ENCODE results near the gene MPP1. TPM values are rescaled to one million over a fixed set of nuclear protein-coding genes. Genes with fewer than 3 reads are reported as not detected.

MPP1 gene
- total RNA-seq, result 10 to 100 TPM; 22.5 to 24.9 TPM

GRCh38 chrX:154804957-154805695 is at the start of gene MPP1:
MPP1 (minus strand) TSS chrX:154805485; CDS start chrX:154805373, 112 bp downstream.
- peak within 1 kb of the TSS; percentile 71 for H3K4me3 Mint-ChIP-seq
- no peaks in the 10 kb centered on the region for H3K9me3 Mint-ChIP-seq
- peak within 1 kb of the TSS; percentile 59 for H3K27ac Mint-ChIP-seq
- intact Hi-C loops (cut with micrococcal nuclease), result loop anchor here (5.0 kb wide), 1 partner anchor 43 kb away; the partner anchor contains the start of gene DKC1
- ChIA-PET POLR2A (interaction anchor here (1.0 to 1.9 kb wide), 3 partner anchors 14 to 43 kb away, joined by 3 to 4 read pairs (median 3); partner anchors contain the start of gene DKC1), CTCF (no interaction called here)
- TF ChIP-seq, protein P1, sequence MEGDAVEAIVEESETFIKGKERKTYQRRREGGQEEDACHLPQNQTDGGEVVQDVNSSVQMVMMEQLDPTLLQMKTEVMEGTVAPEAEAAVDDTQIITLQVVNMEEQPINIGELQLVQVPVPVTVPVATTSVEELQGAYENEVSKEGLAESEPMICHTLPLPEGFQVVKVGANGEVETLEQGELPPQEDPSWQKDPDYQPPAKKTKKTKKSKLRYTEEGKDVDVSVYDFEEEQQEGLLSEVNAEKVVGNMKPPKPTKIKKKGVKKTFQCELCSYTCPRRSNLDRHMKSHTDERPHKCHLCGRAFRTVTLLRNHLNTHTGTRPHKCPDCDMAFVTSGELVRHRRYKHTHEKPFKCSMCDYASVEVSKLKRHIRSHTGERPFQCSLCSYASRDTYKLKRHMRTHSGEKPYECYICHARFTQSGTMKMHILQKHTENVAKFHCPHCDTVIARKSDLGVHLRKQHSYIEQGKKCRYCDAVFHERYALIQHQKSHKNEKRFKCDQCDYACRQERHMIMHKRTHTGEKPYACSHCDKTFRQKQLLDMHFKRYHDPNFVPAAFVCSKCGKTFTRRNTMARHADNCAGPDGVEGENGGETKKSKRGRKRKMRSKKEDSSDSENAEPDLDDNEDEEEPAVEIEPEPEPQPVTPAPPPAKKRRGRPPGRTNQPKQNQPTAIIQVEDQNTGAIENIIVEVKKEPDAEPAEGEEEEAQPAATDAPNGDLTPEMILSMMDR (IDR thresholded peaks at IDR 0.05), result no peak
- ATAC-seq (peak; percentile 89), DNase-seq (peak; percentile 73)
- peaks cover 50% of the 10 kb centered on the region for H3K4me1 Mint-ChIP-seq (ENCODE audit: low read depth)
- H3K36me3 Mint-ChIP-seq (ENCODE audit: low read depth), result no peaks in the 10 kb centered on the region
- H3K27me3 Mint-ChIP-seq, result no peaks in the 10 kb centered on the region

DNA sequence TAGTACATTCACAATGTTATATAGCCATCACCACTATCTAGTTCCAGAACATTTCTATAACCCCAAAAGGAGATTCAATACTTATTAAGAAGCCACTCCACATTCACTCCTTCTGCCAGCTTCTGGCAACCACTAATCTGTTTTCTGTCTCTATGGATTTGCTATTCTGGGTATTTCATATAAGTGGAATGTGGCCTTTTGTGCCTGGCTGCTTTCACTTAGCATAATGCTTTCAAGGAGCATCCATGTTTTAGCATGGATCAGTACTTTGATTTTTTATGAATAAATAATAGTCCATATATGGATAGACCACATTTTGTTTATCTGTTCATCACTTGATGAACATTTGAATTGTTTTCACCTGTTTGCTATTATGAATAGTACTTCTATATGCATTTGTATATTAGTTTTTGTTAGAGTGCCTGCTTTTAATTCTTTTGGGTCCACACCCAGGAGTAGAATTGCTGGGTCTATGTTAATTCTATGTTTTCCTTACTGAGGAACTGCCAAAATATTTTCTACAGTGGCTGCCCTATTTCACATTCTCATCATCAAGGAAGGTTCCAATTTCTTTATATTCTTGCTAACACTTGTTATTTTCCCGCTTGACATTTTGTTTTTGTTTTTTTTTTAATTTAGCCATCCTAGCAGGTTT is 45.8 kb upstream of the MPP1 start:
- no peak overlapping the region for H3K27ac Mint-ChIP-seq
- TF ChIP-seq, protein P1 (IDR thresholded peaks at IDR 0.05), result no peak
- no peaks in the 10 kb centered on the region for H3K27me3 Mint-ChIP-seq
- ChIA-PET POLR2A (no interaction called here), CTCF (no interaction called here)
- DNase-seq (no peak), ATAC-seq (no peak)
- H3K9me3 Mint-ChIP-seq, result no peaks in the 10 kb centered on the region
- no peak overlapping the region for H3K4me3 Mint-ChIP-seq
- no peaks in the 10 kb centered on the region for H3K36me3 Mint-ChIP-seq (ENCODE audit: low read depth)
- H3K4me1 Mint-ChIP-seq (ENCODE audit: low read depth), result no peaks in the 10 kb centered on the region
- intact Hi-C loops (cut with micrococcal nuclease), result no loop called here

DNA sequence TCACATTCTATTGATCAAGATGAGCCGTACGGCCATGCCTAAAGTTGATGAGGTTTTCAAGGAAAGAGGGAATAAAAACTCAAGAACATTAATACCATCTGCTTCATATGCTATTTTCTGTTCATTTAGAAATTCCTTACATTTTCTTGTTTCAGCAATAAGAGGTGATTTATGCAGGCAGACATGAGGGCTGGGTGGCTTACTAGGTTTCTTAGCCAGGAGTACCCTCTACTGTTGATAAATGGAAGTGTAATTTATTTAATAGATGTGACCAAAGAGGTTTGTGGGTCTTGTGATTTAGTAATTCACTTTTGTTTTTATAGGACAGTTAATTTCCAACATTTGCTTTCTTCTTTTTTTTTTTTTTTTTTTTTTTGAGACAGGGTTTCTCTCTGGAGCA is 35.6 kb upstream of the MPP1 start:
- H3K27me3 Mint-ChIP-seq, result no peaks in the 10 kb centered on the region
- H3K4me3 Mint-ChIP-seq, result no peak overlapping the region
- intact Hi-C loops (cut with micrococcal nuclease), result no loop called here
- POLR2A ChIA-PET, result no interaction called here
- H3K36me3 Mint-ChIP-seq (ENCODE audit: low read depth), result no peaks in the 10 kb centered on the region
- H3K9me3 Mint-ChIP-seq, result no peaks in the 10 kb centered on the region
- ATAC-seq, result peak; percentile 70
- H3K4me1 Mint-ChIP-seq (ENCODE audit: low read depth), result peaks cover 3% of the 10 kb centered on the region
- DNase-seq, result no peak
- TF ChIP-seq, protein P1 (IDR thresholded peaks at IDR 0.05), result peak; percentile 64
- CTCF ChIA-PET, result interaction anchor here (0.6 to 2.2 kb wide), 8 partner anchors 10 to 92 kb away, joined by 3 to 8 read pairs (median 4); partner anchors contain the start of genes DKC1 and GAB3
- no peak overlapping the region for H3K27ac Mint-ChIP-seq

DNA sequence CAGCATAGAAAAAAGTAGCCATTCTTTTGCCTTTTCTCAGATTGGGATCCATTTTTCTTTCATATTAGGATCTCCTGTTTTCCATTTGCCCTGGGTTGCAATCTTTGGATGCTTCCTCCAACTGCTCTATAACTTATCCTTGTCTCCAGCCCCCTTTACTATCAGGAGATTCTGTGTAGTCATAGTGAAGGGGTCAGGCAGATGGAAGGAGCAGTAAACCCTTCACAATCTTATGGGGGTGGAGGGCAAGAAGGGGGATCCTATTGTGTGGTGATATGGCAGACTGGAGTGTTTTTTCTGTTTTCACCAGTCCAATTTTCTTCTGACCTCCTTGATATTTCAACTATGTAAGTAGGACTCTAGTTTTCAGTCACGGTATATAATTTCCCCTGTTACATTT is 30.9 kb upstream of the MPP1 start:
- Mint-ChIP-seq H3K27me3 (no peaks in the 10 kb centered on the region), H3K36me3 (ENCODE audit: low read depth) (no peaks in the 10 kb centered on the region), H3K4me3 (no peak overlapping the region), H3K9me3 (no peaks in the 10 kb centered on the region), H3K27ac (no peak overlapping the region), H3K4me1 (ENCODE audit: low read depth) (peaks cover 7% of the 10 kb centered on the region)
- intact Hi-C loops (cut with micrococcal nuclease), result no loop called here
- POLR2A ChIA-PET, result no interaction called here
- TF ChIP-seq, protein P1 (IDR thresholded peaks at IDR 0.05), result no peak
- DNase-seq, result no peak
- no peak for ATAC-seq
- CTCF ChIA-PET, result no interaction called here

GRCh38 chrX:154834562-154834961 is 29.3 kb upstream of the MPP1 start, which contains the start of gene SMIM9:
SMIM9 (minus strand) TSS chrX:154834662; CDS start chrX:154830856, 3,806 bp downstream.
- CTCF ChIA-PET, result interaction anchor here (0.7 kb wide), 1 partner anchor 22 kb away, joined by 3 read pairs; no protein-coding TSS in a partner anchor
- Mint-ChIP-seq H3K4me3 (no peak within 1 kb of the TSS), H3K27me3 (no peaks in the 10 kb centered on the region), H3K36me3 (ENCODE audit: low read depth) (no peaks in the 10 kb centered on the region), H3K27ac (no peak within 1 kb of the TSS), H3K9me3 (no peaks in the 10 kb centered on the region), H3K4me1 (ENCODE audit: low read depth) (peaks cover 12% of the 10 kb centered on the region)
- intact Hi-C loops (cut with micrococcal nuclease), result no loop called here
- POLR2A ChIA-PET, result interaction anchor here (0.6 kb wide), 2 partner anchors 284 to 783 kb away, joined by 3 read pairs; no protein-coding TSS in a partner anchor
- no peak for DNase-seq
- ATAC-seq, result no peak
- TF ChIP-seq, protein P1 (IDR thresholded peaks at IDR 0.05), result no peak

Measured in activated CD8-positive, alpha-beta T cell treated with anti-CD3 and anti-CD28 coated beads for 36 hours (primary cell).